Activated CD8-positive, alpha-beta memory T cell treated with anti-CD3 and anti-CD28 coated beads for 36 hours (primary cell): ENCODE measurements around the gene ASXL2. TPM values are rescaled to one million over a fixed set of nuclear protein-coding genes. Genes with fewer than 3 reads are reported as not detected.

Experiments
- CTCF ChIA-PET: fragments of 350-600 bp; sonication (Branson Sonifier 250); formaldehyde crosslinking; loops from one replicate; lab custom pipeline; 2021; ENCODE audit warnings: antibody characterized with exemption; lab: Charles Lee
- POLR2A ChIA-PET: fragments of 350-600 bp; sonication (Branson Sonifier 250); formaldehyde crosslinking; loops from one replicate; lab custom pipeline; 2021; ENCODE audit warnings: antibody characterized with exemption; lab: Charles Lee
- total RNA-seq, 2 experiments: library from RNA; stranded (reverse); gene quantifications; one replicate each; pipeline ENCODE4 v1.2.3, GENCODE V29; 2021

ASXL2 gene
- total RNA-seq, 2 experiments from 2014 or later: 84.2 to 84.7 TPM

DNA sequence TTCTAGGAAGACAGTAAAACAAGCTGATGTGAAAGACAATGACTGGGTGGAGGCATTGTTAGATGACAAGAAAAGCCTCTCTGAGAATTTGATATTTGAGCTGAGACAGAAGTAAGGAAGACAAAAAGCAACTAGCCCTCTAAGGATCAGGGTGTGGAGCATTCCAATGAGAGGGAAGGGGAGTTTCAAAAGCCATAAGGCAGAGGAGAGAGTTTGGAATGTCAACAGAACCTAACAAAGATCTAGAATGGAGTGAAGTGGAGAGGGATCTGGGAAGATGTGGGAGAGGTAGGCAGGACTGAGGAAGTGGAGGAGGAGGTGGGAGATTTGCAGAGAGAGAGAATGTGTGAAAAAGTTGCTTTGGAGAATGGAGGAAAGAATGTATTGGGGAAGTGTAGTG, 17.3 kb upstream of the ASXL2 start:
- CTCF ChIA-PET: interaction anchor here (0.6 kb wide), 1 partner anchor 258 kb away, joined by 4 read pairs; no protein-coding TSS in a partner anchor
- POLR2A ChIA-PET: interaction anchor here (0.8 kb wide), 1 partner anchor 17 kb away, joined by 3 read pairs; no protein-coding TSS in a partner anchor

GRCh38 chr2:25895018-25895417, 16.7 kb upstream of the ASXL2 start:
- CTCF ChIA-PET: interaction anchor here (0.6 kb wide), 2 partner anchors 259 to 267 kb away, joined by 3 to 4 read pairs; no protein-coding TSS in a partner anchor
- POLR2A ChIA-PET: interaction anchor here (0.5 to 0.8 kb wide), 2 partner anchors 16 to 538 kb away, joined by 3 read pairs; no protein-coding TSS in a partner anchor

GRCh38 chr2:25894135-25894830, 16.0 kb upstream of the ASXL2 start:
- ChIA-PET POLR2A (no interaction called here), CTCF (interaction anchor here (0.6 kb wide), 1 partner anchor 266 kb away, joined by 3 read pairs; no protein-coding TSS in a partner anchor)

DNA sequence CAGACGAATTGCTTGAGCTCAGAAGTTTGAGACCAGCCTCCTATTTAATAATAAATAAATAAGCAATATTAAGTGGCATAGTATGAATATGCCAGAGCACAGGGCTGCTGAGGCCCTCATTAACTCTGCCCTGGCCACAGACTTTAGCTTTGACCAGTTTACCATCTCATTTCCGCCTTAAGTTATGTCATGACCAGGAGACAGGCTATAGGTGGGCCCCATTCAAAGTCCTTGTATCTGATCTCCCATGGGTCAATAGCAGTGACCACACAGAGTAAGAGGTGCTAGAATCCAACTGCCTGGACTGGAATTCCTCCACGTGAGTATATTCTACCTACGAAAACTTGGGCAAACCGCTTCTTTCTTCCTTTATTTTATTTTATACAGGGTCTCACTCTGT, 13.4 kb upstream of the ASXL2 start:
- POLR2A ChIA-PET: no interaction called here
- CTCF ChIA-PET: no interaction called here

- ChIA-PET CTCF (no interaction called here), POLR2A (no interaction called here)
These were observed 9.4 kb upstream of the ASXL2 start for GRCh38 chr2:25887624-25888242.

GRCh38 chr2:25885933-25886332, 7.6 kb upstream of the ASXL2 start:
- POLR2A ChIA-PET: interaction anchor here (0.6 to 0.7 kb wide), 2 partner anchors 135 to 213 kb away, joined by 3 to 7 read pairs; partner anchors contain the start of gene DTNB
- CTCF ChIA-PET: interaction anchor here (0.9 kb wide), 1 partner anchor 31 kb away, joined by 3 read pairs; no protein-coding TSS in a partner anchor

- ChIA-PET POLR2A (interaction anchor here (0.7 kb wide), 1 partner anchor 170 kb away, joined by 3 read pairs; no protein-coding TSS in a partner anchor), CTCF (no interaction called here)
These were observed 3.5 kb upstream of the ASXL2 start for GRCh38 chr2:25881764-25882163.

DNA sequence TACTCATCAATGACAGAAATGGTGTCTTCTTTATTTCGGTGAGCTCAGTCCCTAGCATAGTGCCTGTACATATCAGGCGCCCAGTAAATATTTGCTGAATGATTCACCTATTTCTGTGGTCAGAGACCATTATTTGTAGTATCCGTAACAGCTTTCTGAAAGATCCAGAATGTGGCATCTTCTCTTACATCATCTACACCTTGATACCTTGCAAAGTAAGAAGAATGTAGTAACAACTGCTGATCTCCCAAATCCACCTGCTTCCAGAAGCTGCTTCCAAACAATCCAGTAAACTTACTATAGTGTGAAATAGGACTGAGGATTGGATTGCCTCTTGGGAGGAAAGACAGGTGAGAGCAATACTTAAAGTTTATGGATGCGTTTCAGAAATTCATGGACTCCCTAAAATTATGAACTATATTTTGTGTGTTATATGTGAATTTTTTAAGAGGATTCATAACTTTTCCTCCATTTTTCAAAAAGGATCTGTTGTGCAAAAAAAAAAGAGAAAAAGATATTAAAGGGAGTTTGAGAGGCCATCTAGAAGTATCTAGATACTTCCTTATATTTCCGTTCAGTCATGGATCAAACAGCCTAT, 945 bp upstream of the ASXL2 start:
- ChIA-PET POLR2A (interaction anchor here (0.7 to 1.2 kb wide), 5 partner anchors 16 to 189 kb away, joined by 3 to 4 read pairs (median 3); partner anchors contain the start of gene KIF3C), CTCF (interaction anchor here (1.1 to 1.7 kb wide), 2 partner anchors 64 to 89 kb away, joined by 3 to 4 read pairs; no protein-coding TSS in a partner anchor)

DNA sequence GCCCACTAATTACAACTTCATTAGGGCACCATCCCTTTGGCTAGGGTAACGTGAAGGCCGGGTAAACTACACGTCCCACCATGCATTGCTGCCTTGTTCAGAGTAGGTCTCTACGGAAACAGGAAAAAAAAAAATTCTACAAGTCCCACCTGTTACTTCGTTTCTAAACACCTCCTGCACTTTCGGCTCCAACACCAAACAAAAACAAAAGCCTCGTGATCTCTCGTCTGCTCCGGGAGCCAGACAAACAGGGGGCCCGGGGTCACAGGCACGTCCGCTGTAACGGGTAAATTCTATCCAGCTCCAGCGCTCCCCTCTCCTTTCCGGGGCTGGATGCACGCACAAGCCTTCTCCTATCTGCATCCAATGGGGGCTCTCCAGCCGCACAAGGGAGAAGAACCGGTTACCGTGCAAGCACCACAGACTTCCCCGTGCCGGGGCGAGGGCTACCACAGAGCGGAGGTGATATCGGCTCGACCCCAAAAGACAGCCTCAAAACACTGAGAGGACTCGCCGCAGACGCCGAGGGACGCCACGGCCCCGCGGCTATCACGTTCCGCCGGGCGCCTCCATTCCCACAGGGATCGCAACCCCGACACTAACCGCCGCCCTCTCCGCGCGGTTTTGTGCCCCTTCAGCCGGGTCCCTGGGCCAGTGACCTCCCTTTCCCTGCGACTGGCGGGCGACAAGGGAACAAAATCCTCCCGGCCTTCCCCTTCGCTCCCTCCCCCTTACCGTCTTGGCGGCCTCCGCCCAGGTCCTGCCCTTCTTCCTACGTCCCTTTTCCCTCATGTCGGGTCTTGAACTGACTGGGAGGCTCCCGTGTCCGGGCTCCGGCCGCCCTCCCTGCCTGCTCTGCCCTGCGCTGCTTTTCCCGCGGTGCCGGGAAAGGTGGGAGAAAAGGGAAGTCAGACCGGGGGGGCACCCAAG, 591 bp downstream of the ASXL2 start:
- POLR2A ChIA-PET: interaction anchor here (0.7 to 1.2 kb wide), 7 partner anchors 10 to 205 kb away, joined by 3 to 9 read pairs (median 4); no protein-coding TSS in a partner anchor
- CTCF ChIA-PET: interaction anchor here (1.0 to 1.1 kb wide), 2 partner anchors 87 to 393 kb away, joined by 3 to 4 read pairs; no protein-coding TSS in a partner anchor

DNA sequence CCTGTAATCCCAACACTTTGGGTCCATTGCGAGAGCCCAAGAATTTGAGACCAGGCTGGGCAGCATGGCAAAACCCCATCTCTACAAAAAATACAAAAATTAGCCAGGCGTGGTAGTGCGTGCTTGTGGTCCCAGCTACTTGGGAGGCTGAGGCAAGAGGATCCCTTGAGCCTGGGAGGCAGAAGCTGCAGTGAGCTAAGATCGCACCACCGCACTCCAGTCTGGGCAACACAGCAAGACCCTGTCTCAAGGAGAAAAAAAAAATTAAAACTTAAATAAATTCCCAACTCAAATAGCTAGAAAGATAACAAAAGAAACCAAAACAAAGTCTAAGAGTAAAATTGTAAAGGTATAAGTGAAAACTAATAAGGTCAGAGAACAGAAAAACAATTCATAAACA, 6.2 kb downstream of the ASXL2 start:
- ChIA-PET POLR2A (no interaction called here), CTCF (interaction anchor here (1.5 kb wide), 1 partner anchor 18 kb away, joined by 4 read pairs; no protein-coding TSS in a partner anchor)

GRCh38 chr2:25867396-25868003, 10.8 kb downstream of the ASXL2 start:
- ChIA-PET POLR2A (interaction anchor here (2.0 kb wide), 1 partner anchor 11 kb away, joined by 9 read pairs; the partner anchor contains the start of gene ASXL2), CTCF (no interaction called here)

- POLR2A ChIA-PET: no interaction called here
- CTCF ChIA-PET: interaction anchor here (0.7 to 1.1 kb wide), 3 partner anchors 56 to 146 kb away, joined by 3 to 6 read pairs (median 5); no protein-coding TSS in a partner anchor
These were observed 21.9 kb downstream of the ASXL2 start for GRCh38 chr2:25856377-25856776.

DNA sequence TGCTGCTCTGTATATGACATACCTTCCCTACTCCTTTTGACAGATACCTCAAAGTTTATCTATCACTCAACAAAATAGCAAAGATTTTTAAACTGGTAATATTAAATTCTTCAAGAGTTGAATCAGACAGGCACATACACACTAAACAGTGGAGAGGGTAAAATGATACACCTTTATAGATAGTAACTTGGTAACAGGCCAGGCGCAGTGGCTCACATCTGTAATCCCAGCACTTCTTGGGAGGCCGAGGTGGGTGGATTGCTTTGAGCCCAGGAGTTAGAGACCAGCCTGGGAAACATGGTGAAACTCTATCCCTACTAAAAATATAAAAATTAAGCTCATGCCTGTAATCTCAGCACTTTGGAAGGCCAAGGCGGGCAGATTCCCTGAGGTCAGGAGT, 23.2 kb downstream of the ASXL2 start:
- CTCF ChIA-PET: interaction anchor here (0.9 to 1.6 kb wide), 4 partner anchors 17 to 57 kb away, joined by 3 to 6 read pairs (median 5); no protein-coding TSS in a partner anchor
- POLR2A ChIA-PET: interaction anchor here (0.5 kb wide), 1 partner anchor 520 kb away, joined by 4 read pairs; no protein-coding TSS in a partner anchor

GRCh38 chr2:25854613-25855012, 23.7 kb downstream of the ASXL2 start:
- ChIA-PET POLR2A (interaction anchor here (1.6 kb wide), 1 partner anchor 25 kb away, joined by 3 read pairs; no protein-coding TSS in a partner anchor), CTCF (interaction anchor here (0.6 to 1.6 kb wide), 4 partner anchors 18 to 325 kb away, joined by 3 to 4 read pairs (median 3); no protein-coding TSS in a partner anchor)

DNA sequence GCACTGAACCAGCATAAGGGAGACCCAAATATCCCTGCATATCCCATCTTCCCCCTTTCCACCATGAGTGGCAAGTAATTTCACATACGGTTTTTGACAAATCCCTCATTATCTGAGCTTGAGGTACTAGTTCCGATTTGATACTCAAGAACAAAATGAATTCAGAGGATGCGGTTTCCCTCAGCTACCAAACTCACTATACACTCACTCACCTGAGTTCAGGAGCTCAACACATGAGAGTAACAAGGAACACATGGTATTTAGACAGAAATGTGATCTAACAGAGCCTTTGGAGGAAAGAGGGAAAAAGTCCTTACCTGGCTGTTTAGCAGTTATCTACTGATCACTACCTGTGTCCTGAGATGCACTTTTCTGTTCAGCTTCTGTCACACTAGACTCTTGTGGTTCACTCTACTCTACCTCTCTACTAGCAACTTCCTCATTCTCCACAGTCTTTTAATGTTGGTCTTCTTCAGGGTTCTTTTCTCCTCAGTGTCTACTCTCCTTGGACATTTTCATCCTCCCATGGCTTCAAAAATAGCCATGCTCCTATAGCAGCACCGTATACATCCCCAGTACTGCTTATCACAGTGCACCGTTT, 25.1 kb downstream of the ASXL2 start:
- POLR2A ChIA-PET: interaction anchor here (1.1 to 1.6 kb wide), 2 partner anchors 23 to 25 kb away, joined by 3 read pairs; partner anchors contain the start of gene ASXL2
- CTCF ChIA-PET: interaction anchor here (0.6 to 2.0 kb wide), 4 partner anchors 35 to 260 kb away, joined by 3 to 6 read pairs (median 4); no protein-coding TSS in a partner anchor

DNA sequence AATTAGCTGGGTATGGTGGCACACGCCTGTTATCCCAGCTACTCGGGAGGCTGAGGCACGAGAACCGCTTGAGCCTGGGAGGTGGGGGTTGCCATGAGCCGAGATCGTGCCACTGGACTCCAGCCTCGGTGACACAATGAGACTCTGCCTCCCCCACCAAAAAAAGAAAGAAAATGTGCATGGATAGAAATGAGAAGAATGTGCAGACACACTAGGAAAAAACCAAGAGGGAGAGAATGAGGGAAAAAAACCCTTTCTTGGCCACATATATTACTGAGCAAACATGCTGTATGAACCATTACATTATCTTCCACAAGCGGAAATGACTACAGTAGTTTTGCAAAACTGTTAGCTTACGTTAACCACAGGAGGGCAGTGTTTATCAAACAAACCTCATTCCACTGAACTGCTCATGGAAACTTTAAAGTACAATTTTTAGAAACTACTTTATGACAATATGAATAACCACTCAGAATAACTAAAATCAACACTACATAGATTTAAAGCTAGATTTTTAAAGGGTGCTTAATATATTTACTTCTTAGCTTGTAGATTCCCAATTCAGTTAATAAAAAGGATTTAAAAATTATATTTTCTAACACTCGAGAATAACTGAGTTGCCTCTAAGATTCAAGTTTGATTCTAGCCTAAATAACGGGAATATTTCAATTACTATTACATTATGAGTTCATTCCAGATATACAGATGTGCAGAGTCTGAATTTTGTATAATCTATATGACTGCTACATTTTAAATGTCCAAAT, 26.4 kb downstream of the ASXL2 start:
- ChIA-PET POLR2A (interaction anchor here (0.6 to 1.7 kb wide), 4 partner anchors 20 to 72 kb away, joined by 3 to 9 read pairs (median 4); no protein-coding TSS in a partner anchor), CTCF (interaction anchor here (0.6 to 2.0 kb wide), 6 partner anchors 9 to 99 kb away, joined by 3 to 6 read pairs (median 4); no protein-coding TSS in a partner anchor)
